ENCODE measurements around the gene PLEKHA1. TPM values are rescaled to one million over a fixed set of nuclear protein-coding genes. Genes with fewer than 3 reads are reported as not detected.

Gene PLEKHA1
- total and polyA plus RNA-seq, 2 donors (not counting 1 experiment from before 2014, with no cell fraction given): 9.0 to 34.0 TPM

GRCh38 chr10:122390679-122391078 is 16.2 kb downstream of the PLEKHA1 start:
- Mint-ChIP-seq H3K4me1 (peaks cover 45% of the 10 kb centered on the region), H3K4me3 (no peak overlapping the region), H3K27ac (no peak overlapping the region), H3K9me3 (ENCODE audit: insufficient read depth) (no peaks in the 10 kb centered on the region), H3K27me3 (no peaks in the 10 kb centered on the region)
- Histone ChIP-seq H4K20me1 (ENCODE audit: control insufficient read depth, insufficient read depth, low read length, poor library complexity, severe bottlenecking) (peaks cover 58% of the 10 kb centered on the region), H3K4me2 (replicated peaks; ENCODE audit: low read depth, low read length, poor library complexity, severe bottlenecking) (no peak overlapping the region), H3K79me2 (ENCODE audit: control insufficient read depth, insufficient read depth, low read length) (peaks cover 51% of the 10 kb centered on the region), H3K27me3 (replicated peaks in 1 of 4; ENCODE audit: control extremely low read depth in 1 of 4, control insufficient read depth in 3 of 4, insufficient read depth in 4 of 4, low read length in 3 of 4) (no peaks in the 10 kb centered on the region), H3K4me3 (ENCODE audit: control extremely low read depth in 1 of 5, extremely low read depth in 1 of 5, insufficient read depth in 1 of 5, low read depth in 2 of 5, low read length in 4 of 5) (no peak overlapping the region), H3K4me1 (ENCODE audit: control insufficient read depth in 2 of 2, insufficient read depth in 2 of 2, low read length in 2 of 2) (peaks cover 10 to 28% of the 10 kb centered on the region in 2 donors), H3K27ac (ENCODE audit: low read length in 2 of 2) (no peak overlapping the region), H3K9ac (ENCODE audit: low read length) (no peak overlapping the region), H3K9me3 (ENCODE audit: control extremely low read depth in 1 of 3, control insufficient read depth in 2 of 3, insufficient read depth in 1 of 3, low read length in 2 of 3) (no peaks in the 10 kb centered on the region), H3K36me3 (replicated peaks in 1 of 2; ENCODE audit: control extremely low read depth in 1 of 2, control insufficient read depth in 1 of 2, extremely low read depth in 1 of 2, insufficient read depth in 2 of 2, low read length in 1 of 2) (peaks cover 5 to 11% of the 10 kb centered on the region in 2 experiments), H2AFZ (ENCODE audit: insufficient read depth, low read depth, low read length, poor library complexity, severe bottlenecking) (no peak overlapping the region)
- DNase-seq (no peak), ATAC-seq (ENCODE audit: low read depth) (no peak)
- POLR2A ChIA-PET: no interaction called here
- intact Hi-C loops (cut with micrococcal nuclease): no loop called here
- CTCF ChIA-PET: interaction anchor here (3.1 kb wide), 1 partner anchor 45 kb away, joined by 11 read pairs; no protein-coding TSS in a partner anchor
- WGBS (ENCODE audit: insufficient coverage): no CpG with 5 or more reads among the region's 3 CpGs
- TF ChIP-seq CTCF (IDR thresholded peaks at IDR 0.05) (no peak), EZH2 (IDR thresholded peaks at IDR 0.05; ENCODE audit: borderline replicate concordance, insufficient read depth, low read depth, low read length, poor library complexity, severe bottlenecking) (no peak)

GRCh38 chr10:122391875-122392274 is 17.4 kb downstream of the PLEKHA1 start:
- Mint-ChIP-seq H3K27ac (no peak overlapping the region), H3K4me1 (peaks cover 34% of the 10 kb centered on the region)

More at GRCh38 chr10:122391875-122392274, 17.4 kb downstream of the PLEKHA1 start:
- H2AFZ ChIP-seq (ENCODE audit: insufficient read depth, low read depth, low read length, poor library complexity, severe bottlenecking): no peak overlapping the region
- no peak overlapping the region for H3K4me3 Mint-ChIP-seq
- H3K36me3 ChIP-seq (replicated peaks in 1 of 2; ENCODE audit: control extremely low read depth in 1 of 2, control insufficient read depth in 1 of 2, extremely low read depth in 1 of 2, insufficient read depth in 2 of 2, low read length in 1 of 2): peaks cover 8 to 11% of the 10 kb centered on the region in 2 experiments
- CTCF ChIA-PET: interaction anchor here (3.1 kb wide), 1 partner anchor 44 kb away, joined by 11 read pairs; no protein-coding TSS in a partner anchor
- no peak for ATAC-seq (ENCODE audit: low read depth)
- no peaks in the 10 kb centered on the region for H3K27me3 ChIP-seq (replicated peaks in 1 of 4; ENCODE audit: control extremely low read depth in 1 of 4, control insufficient read depth in 3 of 4, insufficient read depth in 4 of 4, low read length in 3 of 4)
- H3K4me2 ChIP-seq (replicated peaks; ENCODE audit: low read depth, low read length, poor library complexity, severe bottlenecking): no peak overlapping the region
- no peak overlapping the region for H3K4me3 ChIP-seq (ENCODE audit: control extremely low read depth in 1 of 5, extremely low read depth in 1 of 5, insufficient read depth in 1 of 5, low read depth in 2 of 5, low read length in 4 of 5)
- peaks cover 10 to 16% of the 10 kb centered on the region in 2 donors for H3K4me1 ChIP-seq (ENCODE audit: control insufficient read depth in 2 of 2, insufficient read depth in 2 of 2, low read length in 2 of 2)
- intact Hi-C loops (cut with micrococcal nuclease): no loop called here
- no peaks in the 10 kb centered on the region for H3K27me3 Mint-ChIP-seq
- peaks cover 46% of the 10 kb centered on the region for H4K20me1 ChIP-seq (ENCODE audit: control insufficient read depth, insufficient read depth, low read length, poor library complexity, severe bottlenecking)
- POLR2A ChIA-PET: no interaction called here
- H3K9ac ChIP-seq (ENCODE audit: low read length): no peak overlapping the region
- peaks cover 39% of the 10 kb centered on the region for H3K79me2 ChIP-seq (ENCODE audit: control insufficient read depth, insufficient read depth, low read length)
- H3K9me3 ChIP-seq (ENCODE audit: control extremely low read depth in 1 of 3, control insufficient read depth in 2 of 3, insufficient read depth in 1 of 3, low read length in 2 of 3): no peaks in the 10 kb centered on the region
- H3K27ac ChIP-seq (ENCODE audit: low read length in 2 of 2): no peak overlapping the region
- TF ChIP-seq CTCF (IDR thresholded peaks at IDR 0.05) (no peak), EZH2 (IDR thresholded peaks at IDR 0.05; ENCODE audit: borderline replicate concordance, insufficient read depth, low read depth, low read length, poor library complexity, severe bottlenecking) (no peak)
- DNase-seq: no peak
- no peaks in the 10 kb centered on the region for H3K9me3 Mint-ChIP-seq (ENCODE audit: insufficient read depth)

Data from B cell (primary cell).